Fibroblast of the aortic adventitia (primary cell): ENCODE results near the gene CALM1. TPM values are rescaled to one million over a fixed set of nuclear protein-coding genes. Genes with fewer than 3 reads are reported as not detected.

Source experiments
- DNase-seq: peaks from one replicate; pipeline ENCODE4 v3.0.0-alpha.2; 2010; ENCODE audit warnings: low read depth
- H3K4me3 ChIP-seq: 2 replicates; pipeline ENCODE4 v1.5.1; 2011; ENCODE audit warnings: low read depth, mild to moderate bottlenecking, control low read depth, low read length, moderate library complexity
- CTCF ChIP-seq: IDR thresholded peaks from 2 replicates; pipeline ENCODE4 v1.5.1; 2011; ENCODE audit warnings: mild to moderate bottlenecking, low read length, control low read depth, inconsistent platforms; ENCODE audit not compliant: insufficient read depth
- total RNA-seq: library from RNA; depleted of rRNA; stranded (reverse); fragments of >200 nt; gene quantifications from 2 replicates; pipeline ENCODE4 v1.2.3, GENCODE V29; 2012; ENCODE audit warnings: low replicate concordance

CALM1 gene
- total RNA-seq, 1 donor, result 589 TPM

- no peak for DNase-seq
- no peak for TF ChIP-seq CTCF
- H3K4me3 ChIP-seq, result no peak overlapping the region
Measured at GRCh38 chr14:90375934-90376333, 20.9 kb upstream of the CALM1 start.

- DNase-seq, result no peak
- no peak for TF ChIP-seq CTCF
- H3K4me3 ChIP-seq, result no peak overlapping the region
Measured at GRCh38 chr14:90378249-90378648, 18.6 kb upstream of the CALM1 start.

GRCh38 chr14:90379106-90379505, 17.7 kb upstream of the CALM1 start:
- no peak for TF ChIP-seq CTCF
- no peak overlapping the region for H3K4me3 ChIP-seq
- no peak for DNase-seq

DNA sequence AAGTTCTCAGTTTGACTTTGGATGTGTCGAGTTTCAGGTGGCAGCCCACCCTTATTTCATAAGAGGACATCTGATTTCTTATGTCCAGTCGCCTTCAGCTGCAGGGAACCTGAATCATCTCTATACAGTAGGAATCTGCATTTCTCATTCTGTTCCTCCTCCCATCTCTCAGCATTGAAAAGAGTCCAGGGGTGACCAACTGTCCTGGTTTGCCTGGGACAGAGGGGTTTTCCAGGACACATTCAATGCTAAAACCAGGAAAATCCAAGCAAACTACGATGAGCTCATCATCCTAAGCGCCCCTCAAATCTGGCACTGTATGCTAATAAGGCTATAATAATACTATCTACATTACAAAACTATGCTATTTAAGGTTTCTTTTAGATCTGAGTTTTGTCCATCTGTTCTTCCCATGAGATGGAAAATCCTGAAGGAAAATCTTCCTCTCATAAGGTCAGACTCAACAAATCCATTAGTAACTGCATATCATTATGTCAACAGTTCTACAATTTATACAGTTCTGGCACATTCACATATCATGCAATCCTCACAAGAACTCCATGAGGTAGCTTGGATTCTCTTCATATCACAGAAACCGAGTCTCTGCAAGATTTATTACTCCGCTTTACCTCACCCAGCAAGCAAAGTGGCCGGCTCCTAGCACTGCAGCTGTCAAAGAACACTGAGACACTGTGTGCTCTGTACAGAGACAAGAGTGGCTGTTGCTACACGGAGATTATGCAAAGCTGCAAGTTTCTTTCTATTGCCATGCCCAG, 15.6 kb upstream of the CALM1 start:
- DNase-seq, result peak; percentile 35
- H3K4me3 ChIP-seq, result no peak overlapping the region
- no peak for TF ChIP-seq CTCF

DNA sequence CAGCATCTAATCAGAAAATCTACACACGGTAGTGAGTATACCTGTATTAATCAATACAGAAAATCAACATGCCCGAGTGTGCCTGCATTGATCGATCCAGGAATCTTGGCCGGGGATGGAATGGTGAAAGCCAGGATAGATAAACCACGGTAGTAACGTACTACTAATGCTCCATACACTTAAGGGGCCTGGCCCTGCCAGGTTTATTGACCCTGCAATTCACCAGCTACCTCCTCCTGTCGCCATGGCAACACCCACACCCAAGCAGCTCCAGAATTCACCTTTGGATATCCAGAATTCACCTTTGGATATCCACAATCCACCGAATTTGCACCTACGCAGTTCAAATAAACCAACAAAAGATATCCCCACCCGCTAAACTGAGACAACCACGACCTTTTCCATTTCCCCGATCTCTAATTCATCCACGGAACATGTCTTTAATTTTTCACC, 14.8 kb upstream of the CALM1 start:
- no peak for TF ChIP-seq CTCF
- peak overlapping the region; percentile 75 for H3K4me3 ChIP-seq
- DNase-seq, result no peak

- peak; percentile 82 for DNase-seq
- peak overlapping the region; percentile 75 for H3K4me3 ChIP-seq
- TF ChIP-seq CTCF, result no peak
Measured at GRCh38 chr14:90382491-90383125, 14.2 kb upstream of the CALM1 start.
